PC-3 (cell line): ENCODE measurements around the gene EMC9. TPM values are rescaled to one million over a fixed set of nuclear protein-coding genes. Genes with fewer than 3 reads are reported as not detected.

Source experiments
- ATAC-seq: fragments of 200-7000 bp; cut with Tn5 transposase; 2 replicates; pipeline ENCODE4 v1.9.1; 2020; ENCODE audit warnings: mild to moderate bottlenecking, moderate library complexity
- BruUV-seq: library from RNA; stranded (reverse); fragments of 400-500 nt; replicated peaks from 2 replicates; lab custom pipeline; 2021; lab: Mats Ljungman, UMichigan
- CTCF ChIA-PET: fragments of 300-600 bp; sonication (Branson Sonifier 250); formaldehyde crosslinking; loops from one replicate; lab custom pipeline; 2022; ENCODE audit warnings: antibody characterized with exemption; lab: Charles Lee
- POLR2A ChIA-PET: fragments of 300-600 bp; sonication (Branson Sonifier 250); formaldehyde crosslinking; loops from one replicate; lab custom pipeline; 2022; ENCODE audit warnings: antibody characterized with exemption; ENCODE audit not compliant: unreplicated experiment; lab: Charles Lee
- DNase-seq: peaks from one replicate; pipeline ENCODE4 v3.0.0-alpha.2; 2015
- H2AFZ ChIP-seq: fragments of 300-600 bp; sonication (generic); 2 replicates; pipeline ENCODE4 v1.6.0; 2016; ENCODE audit warnings: antibody characterized with exemption, low read length
- H3F3A ChIP-seq: fragments of 300-600 bp; sonication (generic); one replicate; pipeline ENCODE4 v1.6.0; 2017; ENCODE audit warnings: antibody characterized with exemption, low read length, control low read depth, mild to moderate bottlenecking; ENCODE audit not compliant: unreplicated experiment
- H3K27ac ChIP-seq: fragments of 300-600 bp; sonication (generic); 2 replicates; pipeline ENCODE4 v1.5.1; 2016; ENCODE audit warnings: mild to moderate bottlenecking, low read length
- H3K27me3 ChIP-seq: fragments of 300-600 bp; sonication (generic); 2 replicates; pipeline ENCODE4 v1.6.1; 2016; ENCODE audit warnings: low read length, mixed read lengths
- H3K36me3 ChIP-seq: fragments of 300-600 bp; sonication (generic); 2 replicates; pipeline ENCODE4 v1.6.1; 2016; ENCODE audit warnings: low read depth, mixed run types, low read length, mixed read lengths
- H3K4me1 ChIP-seq: fragments of 300-600 bp; sonication (generic); 2 replicates; pipeline ENCODE4 v1.5.1; 2016; ENCODE audit warnings: low read length; ENCODE audit not compliant: insufficient read depth
- H3K4me2 ChIP-seq: fragments of 300-600 bp; sonication (generic); 2 replicates; pipeline ENCODE4 v1.6.0; 2016; ENCODE audit warnings: low read length
- H3K4me3 ChIP-seq: fragments of 300-600 bp; sonication (generic); 2 replicates; pipeline ENCODE4 v1.5.1; 2016; ENCODE audit warnings: mild to moderate bottlenecking, low read length, mixed read lengths
- H3K79me2 ChIP-seq: fragments of 300-600 bp; sonication (generic); 2 replicates; pipeline ENCODE4 v1.6.1; 2017; ENCODE audit warnings: low read length, mixed read lengths
- H3K9ac ChIP-seq: fragments of 300-600 bp; sonication (generic); 2 replicates; pipeline ENCODE4 v1.6.0; 2016; ENCODE audit warnings: mild to moderate bottlenecking, low read length
- H3K9me2 ChIP-seq: fragments of 300-600 bp; sonication (generic); replicated peaks from 2 replicates; pipeline ENCODE4 v1.6.1; 2016; ENCODE audit warnings: mixed run types, low read length, mixed read lengths
- H3K9me3 ChIP-seq: fragments of 300-600 bp; sonication (generic); 2 replicates; pipeline ENCODE4 v1.6.1; 2016; ENCODE audit warnings: low read length, mixed read lengths
- H4K20me1 ChIP-seq: fragments of 300-600 bp; sonication (generic); 2 replicates; pipeline ENCODE4 v1.6.1; 2016; ENCODE audit warnings: low read length, mixed read lengths
- CTCF ChIP-seq: fragments of 300-600 bp; sonication (generic); conservative IDR thresholded peaks from 2 replicates; pipeline ENCODE4 v1.5.1; 2017; ENCODE audit warnings: antibody characterized with exemption, low read depth, mild to moderate bottlenecking, low read length
- EZH2 ChIP-seq: fragments of 300-600 bp; sonication (generic); IDR thresholded peaks from one replicate; pipeline ENCODE4 v1.6.1; 2017; ENCODE audit warnings: antibody characterized with exemption, mild to moderate bottlenecking, low read length; ENCODE audit not compliant: unreplicated experiment
- EZH2phosphoT487 ChIP-seq: fragments of 300-600 bp; sonication (generic); IDR thresholded peaks from 2 replicates; pipeline ENCODE4 v1.6.1; 2018; ENCODE audit warnings: mild to moderate bottlenecking, antibody characterized with exemption, low read length, borderline replicate concordance
- intact Hi-C: fragments of 100-400 bp; cut with micrococcal nuclease; formaldehyde crosslinking; loops from 2 replicates; pipeline ENCODE4 v1.9.0; 2023
- total RNA-seq: library from RNA; depleted of rRNA; stranded (reverse); fragments of >200 nt; gene quantifications from 2 replicates; pipeline ENCODE4 v1.2.3, GENCODE V29; 2014

Gene EMC9
- total RNA-seq, 1 experiment from 2014 or later = 30.1 TPM

- H3K9me2 ChIP-seq = no peaks in the 10 kb centered on the region
- H3K27ac ChIP-seq = peak within 1 kb of the TSS; percentile 23
- H3K79me2 ChIP-seq = peaks cover 8% of the 10 kb centered on the region; the same call in 1 of the 2 replicates
- no peaks in the 10 kb centered on the region for H3K9me3 ChIP-seq
- ChIA-PET CTCF (interaction anchor here (0.6 to 1.2 kb wide), 6 partner anchors 15 to 984 kb away, joined by 3 to 15 read pairs (median 7); partner anchors contain the start of gene IRF9), POLR2A (interaction anchor here (0.6 to 1.1 kb wide), 11 partner anchors 17 to 999 kb away, joined by 3 to 26 read pairs (median 5); partner anchors contain the start of genes ACIN1, C14orf119, DCAF11 and EMC9)
- H3K27me3 ChIP-seq = no peaks in the 10 kb centered on the region
- intact Hi-C loops = loop anchor here (1.0 to 2.0 kb wide), 2 partner anchors 14 to 47 kb away; partner anchors contain the start of gene EMC9
- TF ChIP-seq EZH2phosphoT487 (no peak), EZH2 (no peak), CTCF (no peak)
- peak; percentile 84 for DNase-seq
- ATAC-seq = peak; percentile 88
- peak within 1 kb of the TSS; percentile 93 for H3K4me2 ChIP-seq
- peak within 1 kb of the TSS; percentile 97 for H2AFZ ChIP-seq
- peak within 1 kb of the TSS; percentile 79 for H3K9ac ChIP-seq
- no peaks in the 10 kb centered on the region for H3K36me3 ChIP-seq
- H3F3A ChIP-seq = no peaks in the 10 kb centered on the region
- peaks cover 9% of the 10 kb centered on the region for H3K4me1 ChIP-seq
- TSS peak; percentile 49 for BruUV-seq
- H3K4me3 ChIP-seq = peak within 1 kb of the TSS; percentile 83
- H4K20me1 ChIP-seq = no peaks in the 10 kb centered on the region
Measured at GRCh38 chr14:24093901-24094840, 47.2 kb downstream of the EMC9 start, which contains the start of gene PCK2. Gene PCK2, plus strand, starts transcription at chr14:24094311. Its CDS starts 95 bp downstream, at chr14:24094406.

- TF ChIP-seq EZH2 (no peak), EZH2phosphoT487 (no peak), CTCF (no peak)
- peaks cover 9% of the 10 kb centered on the region for H3K4me1 ChIP-seq
- no peaks in the 10 kb centered on the region for H3K27me3 ChIP-seq
- ATAC-seq (no peak), DNase-seq (no peak)
- no peak overlapping the region for H3K27ac ChIP-seq
- peaks cover 8% of the 10 kb centered on the region; the same call in 1 of the 2 replicates for H3K79me2 ChIP-seq
- ChIA-PET CTCF (interaction anchor here (0.6 to 1.2 kb wide), 7 partner anchors 15 to 250 kb away, joined by 3 to 15 read pairs (median 5); partner anchors contain the start of gene IRF9), POLR2A (interaction anchor here (0.6 to 1.1 kb wide), 5 partner anchors 35 to 525 kb away, joined by 4 to 26 read pairs (median 5); partner anchors contain the start of genes EMC9, IRF9 and RNF31)
- H4K20me1 ChIP-seq = no peaks in the 10 kb centered on the region
- peak overlapping the region; percentile 79; the same call in 1 of the 2 replicates for H3K9ac ChIP-seq
- no peaks in the 10 kb centered on the region for H3K9me2 ChIP-seq
- no peaks in the 10 kb centered on the region for H3K36me3 ChIP-seq
- H3F3A ChIP-seq = no peaks in the 10 kb centered on the region
- peak overlapping the region; percentile 83; the same call in 1 of the 2 replicates for H3K4me3 ChIP-seq
- H3K9me3 ChIP-seq = no peaks in the 10 kb centered on the region
- BruUV-seq = TSS peak; percentile 88
- intact Hi-C loops = no loop called here
- peak overlapping the region; percentile 93 for H3K4me2 ChIP-seq
- H2AFZ ChIP-seq = peak overlapping the region; percentile 97
Measured at GRCh38 chr14:24093207-24093900, 48.0 kb downstream of the EMC9 start.
